ENCODE measurements around the gene ESYT2. TPM values are rescaled to one million over a fixed set of nuclear protein-coding genes. Genes with fewer than 3 reads are reported as not detected.

Gene ESYT2
- polyA plus RNA-seq, 1 donor (not counting 4 experiments of a cell fraction or from before 2014, with no cell fraction given) = 45.9 TPM

GRCh38 chr7:158827411-158828132 is 1.7 kb downstream of the ESYT2 start:
- Histone ChIP-seq H4K20me1 (ENCODE audit: control insufficient read depth, extremely low read depth, insufficient read depth, low read length) (no peaks in the 10 kb centered on the region), H3K9me1 (ENCODE audit: control insufficient read depth, extremely low read depth, insufficient read depth, low read length) (no peaks in the 10 kb centered on the region), H3K27me3 (ENCODE audit: control insufficient read depth, extremely low read depth, insufficient read depth, low read length) (no peaks in the 10 kb centered on the region), H3K79me2 (ENCODE audit: control insufficient read depth, insufficient read depth, low read length) (peaks cover 61% of the 10 kb centered on the region), H2AFZ (ENCODE audit: control insufficient read depth, low read length) (no peak overlapping the region), H3K36me3 (ENCODE audit: control insufficient read depth in 2 of 2, extremely low read depth in 1 of 2, insufficient read depth in 2 of 2, low read length in 2 of 2) (no peaks in the 10 kb centered on the region), H3K9ac (ENCODE audit: control insufficient read depth, extremely low read depth, insufficient read depth, low read length) (peak overlapping the region; percentile 90), H3K4me3 (ENCODE audit: control insufficient read depth in 2 of 3, extremely low read depth in 1 of 3, insufficient read depth in 2 of 3, low read depth in 1 of 3, low read length in 3 of 3) (peak overlapping the region; percentile 73 to 98 (median 83)), H3K27ac (ENCODE audit: control insufficient read depth, insufficient read depth, low read length) (peak overlapping the region; percentile 87), H3K9me3 (ENCODE audit: control insufficient read depth, low read depth, low read length) (no peaks in the 10 kb centered on the region), H3K4me2 (ENCODE audit: control insufficient read depth, extremely low read depth, insufficient read depth, low read depth, low read length) (peak overlapping the region; percentile 66), H3K4me1 (ENCODE audit: control insufficient read depth, extremely low read depth, insufficient read depth, low read length) (peaks cover 14% of the 10 kb centered on the region)
- dilution Hi-C loops (cut with MboI; ENCODE audit: extremely low pct_ligation_motif_present, low sequenced_read_pairs) = no loop called here
- DNase-seq (ENCODE audit: low read depth, low spot score) (no peak), FAIRE-seq (peak; percentile 63)
- TF ChIP-seq EZH2 (IDR thresholded peaks at IDR 0.05; ENCODE audit: low read length) = no peak
- no peak for TF ChIP-seq CTCF (optimal IDR thresholded peaks at IDR 0.05 in 1 of 3, IDR thresholded peaks at IDR 0.05 in 1 of 3, conservative IDR thresholded peaks at IDR 0.05 in 1 of 3; ENCODE audit: extremely low read depth in 1 of 3, insufficient read depth in 2 of 3, low read length in 3 of 3)

DNA sequence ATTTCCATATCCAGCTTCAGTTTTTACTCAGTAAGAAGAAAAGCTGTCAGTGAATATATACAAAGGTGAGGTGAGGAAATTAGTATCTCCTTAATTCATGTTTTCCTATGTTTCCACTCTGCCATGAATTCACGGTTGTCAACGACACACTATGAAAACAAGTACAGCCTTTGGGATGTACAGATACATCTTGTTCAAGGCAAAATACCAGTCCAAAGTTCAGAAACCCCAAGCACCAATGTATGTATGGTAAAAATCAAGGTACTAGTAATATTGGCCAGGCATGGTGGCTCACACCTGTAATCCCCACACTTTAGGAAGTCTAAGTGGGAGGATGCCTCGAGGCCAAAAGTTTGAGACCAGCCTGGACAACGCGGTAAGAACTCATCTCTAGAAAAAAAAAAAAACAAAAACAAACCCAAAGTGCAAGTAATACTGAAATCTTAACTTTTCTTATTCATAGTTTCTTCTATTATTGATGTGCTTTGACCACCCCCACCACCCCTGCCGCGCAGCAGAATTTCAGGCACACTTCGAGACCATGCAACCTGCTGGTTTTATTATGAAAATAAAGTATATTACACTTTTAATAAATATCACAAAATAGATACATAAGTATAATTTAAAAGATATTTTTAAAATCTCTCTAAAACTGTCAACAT is 3.5 kb downstream of the ESYT2 start:
- no peak overlapping the region for H3K4me2 ChIP-seq (ENCODE audit: control insufficient read depth, extremely low read depth, insufficient read depth, low read depth, low read length)
- H3K9ac ChIP-seq (ENCODE audit: control insufficient read depth, extremely low read depth, insufficient read depth, low read length) = no peak overlapping the region
- peaks cover 24% of the 10 kb centered on the region for H3K4me1 ChIP-seq (ENCODE audit: control insufficient read depth, extremely low read depth, insufficient read depth, low read length)
- no peaks in the 10 kb centered on the region for H3K9me3 ChIP-seq (ENCODE audit: control insufficient read depth, low read depth, low read length)
- DNase-seq (ENCODE audit: low read depth, low spot score) (no peak), FAIRE-seq (no peak)
- TF ChIP-seq CTCF (optimal IDR thresholded peaks at IDR 0.05 in 1 of 3, IDR thresholded peaks at IDR 0.05 in 1 of 3, conservative IDR thresholded peaks at IDR 0.05 in 1 of 3; ENCODE audit: extremely low read depth in 1 of 3, insufficient read depth in 2 of 3, low read length in 3 of 3) (no peak), EZH2 (IDR thresholded peaks at IDR 0.05; ENCODE audit: low read length) (no peak)
- H3K79me2 ChIP-seq (ENCODE audit: control insufficient read depth, insufficient read depth, low read length) = peaks cover 71% of the 10 kb centered on the region
- H3K27ac ChIP-seq (ENCODE audit: control insufficient read depth, insufficient read depth, low read length) = no peak overlapping the region
- dilution Hi-C loops (cut with MboI; ENCODE audit: extremely low pct_ligation_motif_present, low sequenced_read_pairs) = no loop called here
- no peaks in the 10 kb centered on the region for H3K9me1 ChIP-seq (ENCODE audit: control insufficient read depth, extremely low read depth, insufficient read depth, low read length)
- no peak overlapping the region for H2AFZ ChIP-seq (ENCODE audit: control insufficient read depth, low read length)
- H3K36me3 ChIP-seq (ENCODE audit: control insufficient read depth in 2 of 2, extremely low read depth in 1 of 2, insufficient read depth in 2 of 2, low read length in 2 of 2) = no peaks in the 10 kb centered on the region
- no peak overlapping the region for H3K4me3 ChIP-seq (ENCODE audit: control insufficient read depth in 2 of 3, extremely low read depth in 1 of 3, insufficient read depth in 2 of 3, low read depth in 1 of 3, low read length in 3 of 3)
- no peaks in the 10 kb centered on the region for H4K20me1 ChIP-seq (ENCODE audit: control insufficient read depth, extremely low read depth, insufficient read depth, low read length)
- no peaks in the 10 kb centered on the region for H3K27me3 ChIP-seq (ENCODE audit: control insufficient read depth, extremely low read depth, insufficient read depth, low read length)
